SHP77 treated with DMSO at 0.1 percent for 48 hours (cell line): ENCODE data around the gene CDC20.
"Not testable (repeated sequence)": the region's sequence is repeated elsewhere in the genome, so short reads cannot be mapped to it uniquely, and the experiment has no call there.

Experiments
- DNase-seq: peaks from one replicate; lab custom pipeline; 2025; lab: John Stamatoyannopoulos, UW

The CDC20 gene

DNA sequence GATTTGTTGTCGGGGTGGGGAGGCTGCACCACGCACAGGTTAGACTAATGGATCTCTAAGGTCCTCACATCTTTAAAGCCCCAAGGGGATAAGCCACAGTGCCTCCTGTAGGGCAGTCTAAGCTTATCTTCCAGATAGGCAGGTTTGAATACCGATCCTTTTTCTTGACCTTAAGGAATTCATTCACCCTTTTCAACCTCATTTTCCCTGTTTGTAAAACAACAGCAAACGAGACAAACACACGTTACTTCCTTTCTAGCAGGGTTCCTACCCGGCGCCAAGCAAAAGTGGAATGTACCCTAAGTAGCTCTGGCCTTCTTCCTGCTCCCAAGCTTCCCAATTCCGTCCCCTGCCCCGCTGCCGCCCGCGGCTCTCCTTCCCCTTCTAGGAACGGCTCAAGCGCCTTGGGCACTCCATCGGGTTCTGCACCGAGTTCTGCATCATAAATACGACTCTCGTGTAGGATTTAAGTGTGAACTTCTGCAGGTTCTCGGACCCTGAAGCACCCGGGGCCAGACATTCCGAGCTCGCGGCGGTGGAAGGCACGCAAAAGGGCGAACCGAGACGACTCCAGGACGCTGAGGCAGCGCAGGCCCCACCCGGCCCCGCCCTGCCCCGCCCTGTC is 548 bp upstream of the CDC20 start:
- DNase-seq = peak; percentile 61

DNA sequence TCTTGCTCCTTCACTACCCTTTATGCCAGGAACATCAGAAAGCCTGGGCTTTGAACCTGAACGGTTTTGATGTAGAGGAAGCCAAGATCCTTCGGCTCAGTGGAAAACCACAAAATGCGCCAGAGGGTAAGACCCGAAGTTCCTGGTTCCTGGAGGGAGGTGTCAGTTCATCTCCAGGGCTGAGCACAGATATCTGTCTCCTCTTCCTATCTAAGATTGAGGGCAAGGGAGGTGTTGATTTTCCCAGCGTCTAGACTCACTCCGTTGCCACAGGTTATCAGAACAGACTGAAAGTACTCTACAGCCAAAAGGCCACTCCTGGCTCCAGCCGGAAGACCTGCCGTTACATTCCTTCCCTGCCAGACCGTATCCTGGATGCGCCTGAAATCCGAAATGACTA is 915 bp downstream of the CDC20 start:
- no peak for DNase-seq

DNA sequence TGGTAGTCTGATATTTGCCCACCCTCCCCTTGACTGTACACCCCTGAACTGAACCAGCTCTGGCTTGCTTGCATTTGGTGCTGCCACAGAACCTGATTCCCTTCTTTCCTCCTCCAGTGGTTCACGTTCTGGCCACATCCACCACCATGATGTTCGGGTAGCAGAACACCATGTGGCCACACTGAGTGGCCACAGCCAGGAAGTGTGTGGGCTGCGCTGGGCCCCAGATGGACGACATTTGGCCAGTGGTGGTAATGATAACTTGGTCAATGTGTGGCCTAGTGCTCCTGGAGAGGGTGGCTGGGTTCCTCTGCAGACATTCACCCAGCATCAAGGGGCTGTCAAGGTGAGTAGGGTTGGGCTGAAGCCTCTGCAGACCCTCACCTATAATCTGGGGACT is 1.8 kb downstream of the CDC20 start:
- DNase-seq = no peak

DNA sequence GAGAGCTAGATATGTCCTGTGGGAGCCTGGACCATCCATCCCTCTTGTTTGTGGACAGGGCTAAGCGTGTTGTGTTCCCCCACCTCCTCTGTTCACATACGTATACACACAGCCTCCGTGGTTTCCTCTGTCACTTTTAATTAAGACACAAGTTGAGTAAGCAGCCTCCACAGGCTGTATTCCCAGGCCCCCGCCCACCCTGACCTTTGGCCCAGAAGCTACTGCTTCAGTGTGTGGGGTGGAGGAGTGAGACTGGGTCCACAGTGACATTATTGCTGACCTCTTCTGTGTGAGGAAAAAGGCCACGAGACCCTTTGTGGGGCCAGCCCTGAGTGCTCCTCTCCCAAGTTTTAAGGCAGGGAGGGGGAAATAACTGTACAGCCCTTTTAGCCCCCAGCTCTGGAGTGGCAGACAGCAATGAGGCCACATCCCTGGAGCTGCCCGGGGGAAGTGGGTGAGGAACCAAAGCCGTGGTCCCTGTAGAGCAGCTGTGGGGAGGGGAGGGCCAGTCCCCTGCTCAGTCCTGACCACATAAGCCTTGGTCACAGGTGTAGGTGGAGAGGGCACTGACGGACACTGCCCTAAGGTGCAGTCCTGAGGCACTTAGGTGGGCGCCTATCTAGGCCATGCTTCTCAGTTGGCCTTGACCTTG is 4.6 kb downstream of the CDC20 start:
- DNase-seq = no peak

DNA sequence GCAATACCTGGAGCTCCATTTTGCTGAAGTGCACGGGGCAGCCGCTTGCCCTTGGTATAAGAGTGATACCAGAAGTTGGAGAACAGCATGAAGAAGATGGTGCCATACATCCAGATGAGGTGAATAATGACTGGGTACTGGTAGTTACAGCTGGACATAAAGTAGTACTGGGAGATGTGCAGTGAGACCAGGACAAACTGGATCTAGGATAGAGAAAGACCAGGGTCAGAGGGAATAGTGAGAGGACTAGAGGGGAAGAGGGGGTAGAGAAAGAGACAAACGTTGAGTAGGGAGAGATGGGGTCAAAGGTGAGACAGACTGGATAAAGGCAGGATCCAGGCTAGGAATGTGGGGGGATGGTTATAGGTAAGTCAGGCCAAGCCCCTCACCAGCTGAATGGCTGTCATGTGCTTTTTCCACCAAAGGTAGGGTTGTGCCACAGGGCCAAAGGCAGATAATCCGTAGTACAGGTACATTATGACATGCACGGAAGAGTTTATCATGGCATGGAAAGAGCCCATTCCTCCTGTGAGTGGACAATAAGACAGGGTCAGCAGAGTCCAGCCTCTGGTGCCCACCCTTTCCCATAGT is 5.2 kb downstream of the CDC20 start:
- no peak for DNase-seq

DNA sequence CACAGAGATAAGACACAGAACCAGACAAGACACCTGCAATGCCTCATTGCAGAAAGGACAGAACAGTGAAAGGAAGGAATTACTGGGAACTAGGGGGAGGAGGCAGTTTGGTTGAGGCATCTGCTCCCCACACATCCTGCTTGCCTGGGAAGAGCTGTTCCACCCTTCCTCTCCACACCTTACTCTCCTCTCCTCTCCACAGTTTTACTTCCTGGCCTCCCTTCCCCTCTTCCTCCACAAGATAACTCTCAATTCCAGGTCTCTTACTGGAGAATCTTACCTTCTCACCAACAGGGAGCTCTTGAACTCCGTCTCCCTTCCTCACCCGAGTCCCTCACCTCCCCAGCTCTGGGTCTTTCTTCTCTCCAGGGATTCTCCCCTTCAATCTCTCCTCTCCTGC is 6.9 kb downstream of the CDC20 start:
- no peak for DNase-seq

DNA sequence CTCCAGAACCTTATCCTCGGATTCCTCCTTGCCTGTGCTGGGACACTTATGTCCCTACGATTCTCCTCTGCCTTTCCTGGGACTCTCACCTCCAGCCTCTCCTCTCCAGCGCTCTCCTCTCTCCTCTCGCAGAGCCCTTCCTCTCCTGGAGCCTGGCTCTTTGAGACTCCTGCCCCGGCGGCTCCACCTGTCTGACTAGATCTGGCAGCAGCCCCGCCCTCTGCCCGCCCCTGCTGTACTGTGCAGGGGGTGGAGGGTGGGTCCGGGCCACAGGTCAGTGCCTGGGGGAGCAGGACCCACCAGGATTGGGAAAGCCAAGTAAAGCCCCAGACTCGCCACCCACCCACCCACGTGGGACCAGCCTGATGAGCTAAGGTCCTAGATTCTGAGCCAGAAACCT is 7.4 kb downstream of the CDC20 start:
- DNase-seq = no peak

DNA sequence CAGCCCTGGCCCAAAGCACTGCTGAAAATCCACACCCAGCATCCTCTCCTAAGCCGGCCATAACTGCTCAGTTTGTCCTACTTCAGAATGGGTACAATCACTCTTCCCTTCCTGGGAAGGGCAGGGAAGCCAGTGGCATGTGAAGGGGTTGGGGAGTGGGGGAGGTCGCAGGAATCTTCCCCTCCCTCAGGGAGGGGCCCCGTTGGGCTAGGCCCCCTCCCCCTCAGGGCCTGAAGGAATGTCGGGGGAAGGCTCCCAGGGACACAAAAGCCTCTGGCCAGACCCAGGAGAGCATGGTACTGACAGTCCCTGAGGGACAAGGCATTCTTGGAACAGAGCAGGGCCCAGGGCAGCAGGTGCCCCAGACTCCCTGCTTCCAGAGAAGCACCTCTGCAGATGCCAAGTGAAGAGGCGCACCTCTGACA is 7.8 kb downstream of the CDC20 start:
- DNase-seq = no peak

DNA sequence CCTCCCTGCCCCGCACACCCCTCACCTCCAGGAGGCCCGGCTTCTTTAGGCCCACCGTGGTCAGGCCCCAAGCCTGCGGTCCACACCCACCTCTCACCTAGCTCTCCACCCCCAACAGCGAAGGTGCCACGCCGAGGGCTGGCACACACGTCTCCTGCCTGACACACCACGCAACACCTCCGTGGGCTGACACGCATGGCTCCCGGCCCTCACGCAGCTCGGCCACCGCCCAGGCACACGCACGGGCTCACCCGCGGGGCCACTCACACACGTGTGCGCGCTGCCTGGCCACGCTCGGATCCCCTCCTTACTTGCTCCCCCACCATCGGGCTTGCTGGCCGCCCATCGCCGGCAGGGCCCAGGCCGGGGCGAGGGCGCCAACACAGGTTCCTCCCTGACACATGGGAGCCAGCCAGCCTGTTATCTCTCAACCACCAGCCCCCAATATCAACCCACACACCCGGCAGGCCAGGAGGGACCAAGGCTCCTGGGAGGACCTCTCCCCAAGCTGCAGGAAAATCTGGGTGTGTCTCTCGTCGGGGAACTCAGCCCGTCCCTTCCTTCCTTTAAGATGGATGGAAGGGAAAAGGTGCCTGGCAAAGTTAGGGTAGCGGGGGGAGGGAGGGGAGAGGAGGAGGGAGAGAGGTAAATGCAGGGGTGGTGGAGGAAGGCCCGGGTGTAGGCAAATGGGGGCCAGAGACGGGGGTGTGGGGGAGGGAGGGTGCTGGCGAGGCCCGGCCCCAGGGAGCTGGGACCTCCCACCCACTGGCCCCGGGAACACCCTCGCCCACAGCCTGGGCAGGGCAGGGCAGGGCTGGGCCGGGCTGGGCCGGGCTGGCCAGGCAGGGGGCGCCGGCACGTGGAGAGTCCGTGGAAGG is 8.5 kb downstream of the CDC20 start:
- no peak for DNase-seq

DNA sequence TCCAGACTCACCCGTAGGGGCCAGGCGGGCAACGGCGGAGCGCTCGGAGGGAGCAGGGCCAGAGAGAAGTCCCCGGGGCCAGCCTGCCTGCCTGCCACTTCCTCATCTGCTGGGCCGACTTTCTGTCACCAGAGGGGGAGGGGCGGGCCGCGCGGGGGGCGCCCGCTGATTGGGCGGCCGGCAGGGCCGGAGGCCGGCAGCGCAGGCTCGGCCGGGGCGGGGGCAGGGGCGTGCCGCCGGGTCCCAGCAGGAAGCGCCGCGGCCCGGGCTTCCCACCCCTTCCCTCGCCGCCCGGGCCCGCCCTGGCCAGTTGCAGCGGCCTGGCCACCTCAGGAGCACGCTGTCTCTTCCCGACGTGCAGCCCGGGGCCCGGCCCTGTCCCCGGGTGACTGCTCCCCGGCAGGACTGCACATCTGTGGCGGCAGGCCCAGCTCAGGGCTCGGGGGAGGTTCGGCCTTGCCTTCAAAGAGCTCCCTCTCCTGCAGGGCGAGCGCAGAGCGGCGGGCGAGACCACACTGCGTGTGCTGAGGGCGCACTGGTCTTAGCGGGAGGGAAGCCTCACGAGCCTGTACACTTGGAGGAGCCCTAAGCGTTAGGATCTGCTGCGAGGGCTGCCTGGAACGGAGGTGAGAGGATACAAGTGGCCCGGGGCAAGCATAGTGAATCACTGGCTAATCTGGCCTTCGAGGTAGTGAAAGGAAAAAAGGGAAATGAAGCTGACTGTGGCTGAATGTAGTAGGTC is 9.3 kb downstream of the CDC20 start, which contains the start of gene ELOVL1:
ELOVL1 (minus strand) TSS at position 108 of the 742 bp plus-strand sequence. CDS start 2,402 bp downstream, outside the sequence.
- DNase-seq = peak; percentile 48

DNA sequence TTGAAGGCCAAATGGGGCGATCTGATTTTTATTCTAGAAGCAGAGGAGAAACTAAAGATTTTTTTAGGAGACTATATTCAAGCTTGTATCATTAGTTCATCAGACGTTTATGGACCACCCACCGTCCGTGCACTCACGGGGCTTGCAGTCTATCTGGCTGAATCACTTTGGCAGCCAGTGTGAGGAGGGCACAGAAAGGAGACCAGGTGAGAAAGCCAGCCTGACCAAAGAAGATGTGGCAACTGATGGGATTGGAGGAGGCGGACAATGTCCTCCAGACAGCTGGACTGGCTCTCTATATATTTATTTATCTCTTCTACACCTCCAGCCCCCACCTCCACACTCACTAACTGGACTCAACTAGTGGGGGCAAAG is 9.9 kb downstream of the CDC20 start:
- DNase-seq = no peak

DNA sequence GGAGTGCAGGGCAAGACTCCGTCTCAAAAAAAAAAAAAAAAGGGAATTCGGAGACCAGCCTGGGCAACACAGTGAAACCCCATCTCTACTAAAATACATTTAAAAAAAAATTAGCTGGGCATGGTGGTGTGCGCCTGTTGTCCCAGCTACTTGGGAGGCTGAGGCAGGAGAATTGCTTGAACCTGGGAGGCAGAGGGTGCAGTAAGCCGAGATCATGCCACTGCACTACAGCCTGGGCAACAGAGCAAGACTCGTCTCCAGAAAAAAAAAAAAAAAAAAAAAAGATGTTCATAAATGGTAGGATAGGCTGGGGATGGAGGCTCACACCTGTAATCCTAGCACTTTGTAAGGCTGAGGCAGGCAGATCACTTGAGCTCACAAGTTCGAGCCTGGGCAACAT is 11.0 kb downstream of the CDC20 start:
- not testable (repeated sequence) for DNase-seq

DNA sequence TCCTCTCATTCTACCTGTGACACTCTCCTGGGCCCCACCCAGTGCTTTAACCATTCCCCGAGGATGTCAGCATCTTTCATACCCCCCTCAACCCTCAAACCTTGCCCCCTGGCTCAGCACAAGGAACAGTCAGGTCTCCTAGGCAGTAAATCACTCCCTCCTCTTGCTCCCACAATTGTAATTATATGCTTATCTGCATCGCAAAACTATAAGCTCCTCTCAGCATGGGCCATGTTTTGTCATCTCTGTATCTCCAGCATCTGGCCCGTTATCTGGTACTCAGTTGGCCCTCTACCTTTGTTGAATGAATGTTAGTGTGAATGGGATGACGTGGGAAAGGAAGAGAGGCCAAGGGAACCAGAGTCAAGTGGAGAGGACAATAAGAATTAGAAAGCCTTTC is 11.8 kb downstream of the CDC20 start:
- DNase-seq = no peak

DNA sequence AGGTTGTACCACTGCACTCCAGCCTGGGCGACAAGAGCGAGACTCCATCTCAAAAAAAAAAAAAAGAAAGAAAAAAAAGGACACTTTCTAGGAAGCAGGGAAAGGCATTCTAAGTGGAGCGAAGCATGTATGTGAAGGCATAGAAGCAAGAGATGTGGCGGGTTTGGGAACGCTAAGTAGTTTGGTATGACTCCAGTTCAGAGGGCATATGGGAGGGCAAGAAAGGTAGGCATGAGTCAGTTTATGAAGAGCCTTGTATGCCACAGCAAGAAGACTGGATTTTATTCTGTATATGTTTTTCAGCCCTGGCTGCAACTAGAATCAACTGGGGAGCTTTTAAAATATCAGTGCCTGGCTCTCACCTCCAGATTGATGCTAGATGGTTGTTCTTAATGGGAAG is 13.4 kb downstream of the CDC20 start:
- no peak for DNase-seq

DNA sequence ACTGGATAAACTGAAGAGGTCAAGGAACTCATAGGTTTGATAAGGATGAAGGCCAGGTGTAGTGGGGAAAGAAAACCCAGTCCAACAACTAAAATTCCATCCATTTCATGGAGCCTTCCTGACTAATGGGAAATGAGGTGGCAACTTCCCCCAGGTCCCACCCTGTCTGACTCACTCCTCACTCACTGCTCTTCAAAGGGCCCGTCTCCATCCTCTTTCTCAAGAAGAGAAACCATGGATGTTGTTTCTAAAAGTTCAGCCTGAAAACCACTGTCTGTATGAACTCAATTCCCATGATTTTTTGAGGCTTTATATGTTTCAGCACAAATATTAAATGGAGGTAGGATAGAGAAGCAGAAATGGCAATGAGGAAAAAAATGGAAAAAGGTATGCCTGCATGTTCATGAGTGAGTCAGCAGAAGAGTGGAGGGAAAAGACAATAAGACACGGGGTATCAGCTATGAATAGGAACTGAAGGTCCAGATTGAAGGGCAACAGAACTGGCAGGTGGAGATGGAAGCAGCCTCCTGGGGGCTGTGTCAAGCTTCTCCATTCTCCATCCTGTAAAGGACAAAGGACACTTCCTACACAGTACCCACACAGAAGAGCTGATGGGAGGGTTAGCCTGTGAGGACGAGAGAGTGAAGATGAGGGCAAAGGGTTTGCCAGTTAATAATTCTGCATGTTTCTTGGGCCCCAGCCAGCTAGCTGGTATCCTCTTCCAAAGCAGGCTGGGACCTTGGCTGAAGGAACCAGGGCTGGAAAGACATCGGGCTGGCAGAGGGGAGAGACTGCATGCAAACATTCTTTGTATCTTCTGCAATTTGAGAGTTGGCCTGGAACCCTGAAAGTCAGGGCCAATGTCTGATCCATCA is 14.5 kb downstream of the CDC20 start:
- DNase-seq = no peak

DNA sequence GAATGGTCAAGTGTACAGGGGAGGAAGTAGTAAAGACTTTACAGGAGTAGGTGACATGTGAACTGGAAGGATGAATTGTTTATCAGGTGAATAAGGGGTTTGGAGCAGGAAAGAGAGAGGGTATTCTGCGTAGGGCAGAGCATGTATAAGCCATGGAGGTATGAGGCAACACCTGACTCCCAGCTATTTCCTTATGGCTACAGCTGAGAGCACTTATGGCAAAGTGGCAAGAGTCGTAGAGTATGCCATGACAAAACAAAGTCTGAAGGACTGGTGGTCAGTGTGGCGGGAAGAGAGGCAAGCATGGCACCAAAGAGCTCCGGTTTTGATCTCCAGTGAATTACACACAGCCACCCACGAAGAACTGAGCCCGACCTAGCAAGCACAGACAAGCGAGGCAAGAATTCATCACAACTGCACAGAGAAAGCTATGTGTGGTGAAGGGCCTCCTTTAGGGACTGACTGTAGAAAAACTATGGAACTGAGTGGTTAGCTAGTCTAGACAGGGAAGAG is 18.0 kb downstream of the CDC20 start:
- DNase-seq = no peak

DNA sequence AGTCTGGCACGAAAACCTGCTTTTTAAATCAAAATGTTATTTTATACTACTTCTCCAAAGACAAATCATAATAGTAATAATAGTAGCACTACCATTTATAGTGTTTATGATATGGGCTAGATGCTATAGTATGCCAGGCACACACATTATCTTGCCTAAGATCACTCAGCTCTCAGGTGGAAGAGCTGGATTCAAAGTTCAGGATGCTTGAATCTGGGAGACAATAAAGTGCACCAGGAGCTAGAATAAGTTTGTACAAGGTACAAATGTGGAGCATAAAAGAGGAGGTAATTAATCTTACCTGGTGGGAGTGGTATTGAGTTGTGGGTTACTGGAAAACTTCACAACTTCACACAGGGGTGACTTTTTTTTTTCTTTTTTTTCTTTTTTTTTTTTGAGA is 19.1 kb downstream of the CDC20 start:
- no peak for DNase-seq

DNA sequence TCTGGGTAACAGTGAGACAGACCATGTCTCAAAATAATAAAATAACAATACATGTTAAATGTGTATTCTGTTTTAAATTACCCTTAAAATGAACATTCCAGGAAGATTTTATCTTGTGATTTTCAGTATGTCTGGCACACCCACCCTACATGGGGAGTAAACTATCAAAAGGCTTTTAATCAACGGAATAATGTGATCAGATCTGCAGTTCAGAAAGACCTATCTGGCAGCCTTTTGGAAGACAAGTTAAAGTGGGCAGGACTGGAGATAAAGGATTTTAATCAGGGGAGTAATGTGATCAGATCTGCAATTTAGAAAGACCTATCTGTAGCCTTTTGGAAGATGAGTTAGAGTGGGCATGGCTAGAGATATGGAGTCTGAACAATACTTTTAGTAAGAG is 20.7 kb downstream of the CDC20 start:
- no peak for DNase-seq

DNA sequence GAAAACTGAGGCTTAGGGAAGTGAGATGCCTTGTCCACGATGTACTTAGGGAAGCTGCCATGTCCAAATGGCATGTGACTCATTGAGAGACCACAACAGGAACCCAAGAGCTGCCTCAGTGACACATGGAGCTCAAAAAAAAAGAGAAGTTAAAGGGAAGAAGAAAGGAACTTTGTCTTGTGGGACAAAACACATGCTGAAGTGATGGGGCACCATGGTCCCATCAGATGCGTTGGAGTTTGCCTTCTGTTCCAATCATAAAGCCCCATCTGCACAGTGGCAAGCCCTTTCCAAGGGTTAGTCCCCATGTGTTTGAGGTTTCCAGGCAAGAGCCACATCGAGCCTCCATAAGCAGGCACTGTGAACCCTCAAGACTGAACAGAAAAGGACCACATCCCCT is 22.8 kb downstream of the CDC20 start:
- DNase-seq = no peak

DNA sequence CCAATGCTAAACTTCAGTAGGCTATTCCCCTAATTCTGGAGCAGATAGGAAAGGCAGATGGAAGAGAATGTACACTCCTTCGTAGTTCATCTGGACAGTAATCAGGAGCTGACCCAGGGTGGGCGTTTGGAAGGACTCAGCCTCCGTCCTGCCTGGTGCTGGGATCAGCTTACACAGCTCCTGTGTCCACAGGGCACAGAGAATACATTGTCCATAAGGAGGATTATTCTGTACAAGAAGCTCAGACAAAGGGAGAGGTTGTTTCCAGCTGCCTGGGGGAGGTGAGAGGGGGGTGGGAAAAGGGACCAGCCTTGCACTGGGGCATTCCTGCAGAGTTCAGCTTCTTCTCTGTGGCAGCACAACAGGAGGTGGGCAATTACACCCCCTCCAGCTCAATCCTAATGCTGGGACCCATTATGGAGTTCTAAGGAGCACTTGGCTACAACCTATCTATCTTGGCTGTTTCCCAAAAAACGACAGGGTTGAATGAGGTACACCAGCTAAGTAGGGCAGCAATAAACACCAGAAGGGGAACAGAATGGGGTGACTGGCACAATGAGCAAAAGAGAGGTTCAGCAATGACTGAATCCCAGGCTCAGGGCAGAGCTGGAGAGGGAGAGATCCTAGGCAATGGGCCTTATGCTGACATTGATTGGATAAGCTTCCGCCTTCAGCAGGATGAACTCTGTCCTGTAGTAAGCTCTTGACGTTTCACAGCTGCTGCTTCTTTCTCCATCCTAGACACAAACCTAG is 23.4 kb downstream of the CDC20 start:
- DNase-seq = no peak
